ENCODE results near the gene BAIAP3. TPM values are rescaled to one million over a fixed set of nuclear protein-coding genes. Genes with fewer than 3 reads are reported as not detected.

Gene BAIAP3
- total and polyA plus RNA-seq, 2 of the 8 experiments (the other 6 are each of a cell fraction or from before 2014, with no cell fraction given): 2.9 to 6.8 TPM

DNA sequence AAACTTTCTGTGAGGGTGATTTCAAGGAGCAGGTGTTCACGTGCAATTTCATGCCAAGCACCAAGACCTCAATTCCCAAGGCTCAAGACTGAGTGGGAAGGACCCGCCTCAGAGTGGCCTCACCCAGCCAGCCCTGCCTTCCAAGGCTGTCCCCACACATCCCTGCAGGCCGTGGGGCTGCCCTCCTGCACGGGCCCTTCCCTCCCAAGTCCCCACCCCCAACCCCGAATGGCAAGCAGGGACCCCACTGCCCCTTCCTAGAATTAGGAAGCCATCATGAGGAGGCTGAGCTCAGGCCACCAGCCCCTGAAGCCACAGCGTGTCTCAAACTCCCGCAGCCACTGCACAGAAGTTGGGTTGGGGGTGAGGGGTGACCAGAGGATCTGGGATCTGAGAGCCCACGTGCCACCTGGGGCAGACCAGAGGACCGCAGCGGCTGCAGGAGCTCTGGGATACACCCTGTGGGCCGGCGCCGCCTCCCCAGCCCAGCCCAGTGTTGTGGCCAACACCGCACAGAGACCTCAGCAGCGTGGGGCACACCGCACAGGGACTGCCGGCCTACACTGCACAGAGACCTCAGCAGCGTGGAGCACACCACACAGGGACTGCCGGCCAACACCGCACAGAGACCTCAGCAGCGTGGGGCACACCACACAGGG lies 39.0 kb downstream of the BAIAP3 start:
- no peak overlapping the region for H4K8ac ChIP-seq (ENCODE audit: extremely low read depth, insufficient read depth, low read length)
- no peak overlapping the region for H2BK5ac ChIP-seq (ENCODE audit: low read depth, low read length)
- H2BK120ac ChIP-seq (replicated peaks; ENCODE audit: low read depth, low read length): no peak overlapping the region
- H3K4me2 ChIP-seq (ENCODE audit: insufficient read depth in 1 of 2, low read depth in 2 of 2, low read length in 2 of 2): no peak overlapping the region
- H2BK12ac ChIP-seq (ENCODE audit: low read depth, low read length): no peak overlapping the region
- H3K9me3 ChIP-seq (ENCODE audit: insufficient read depth in 2 of 2, low read depth in 1 of 2, low read length in 1 of 2): no peaks in the 10 kb centered on the region
- H3K4me3 ChIP-seq (ENCODE audit: extremely low read depth in 1 of 4, insufficient read depth in 2 of 4, low read depth in 3 of 4, low read length in 4 of 4): no peak overlapping the region
- FAIRE-seq (no peak), DNase-seq (ENCODE audit: low read depth in 1 of 2, low spot score in 2 of 2) (no peak)
- H3K9ac ChIP-seq (replicated peaks in 1 of 4; ENCODE audit: extremely low read depth in 1 of 4, low read depth in 3 of 4, low read length in 3 of 4): no peak overlapping the region
- H4K5ac ChIP-seq (ENCODE audit: insufficient read length, low read depth, low read length): no peak overlapping the region
- no peak for TF ChIP-seq EZH2 (IDR thresholded peaks at IDR 0.05; ENCODE audit: low read depth, low read length, severe bottlenecking)
- TF ChIP-seq, protein P1, sequence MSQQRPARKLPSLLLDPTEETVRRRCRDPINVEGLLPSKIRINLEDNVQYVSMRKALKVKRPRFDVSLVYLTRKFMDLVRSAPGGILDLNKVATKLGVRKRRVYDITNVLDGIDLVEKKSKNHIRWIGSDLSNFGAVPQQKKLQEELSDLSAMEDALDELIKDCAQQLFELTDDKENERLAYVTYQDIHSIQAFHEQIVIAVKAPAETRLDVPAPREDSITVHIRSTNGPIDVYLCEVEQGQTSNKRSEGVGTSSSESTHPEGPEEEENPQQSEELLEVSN (IDR thresholded peaks at IDR 0.05): no peak
- no peak for TF ChIP-seq SUZ12 (IDR thresholded peaks at IDR 0.05; ENCODE audit: low read length)
- TF ChIP-seq NANOG (IDR thresholded peaks at IDR 0.05; ENCODE audit: insufficient read depth, low read depth, low read length, poor library complexity, severe bottlenecking): no peak
- no peak for TF ChIP-seq SIN3A (conservative IDR thresholded peaks at IDR 0.05 in 1 of 2, IDR thresholded peaks at IDR 0.05 in 1 of 2; ENCODE audit: low read depth in 1 of 2, low read length in 2 of 2)
- H4K20me1 ChIP-seq (replicated peaks in 1 of 2; ENCODE audit: control insufficient read depth in 1 of 2, insufficient read depth in 2 of 2, low read length in 2 of 2): peaks cover 3 to 13% of the 10 kb centered on the region in 2 experiments
- H3K4ac ChIP-seq (replicated peaks; ENCODE audit: insufficient read length, low read depth, low read length): no peak overlapping the region
- H3K79me1 ChIP-seq (ENCODE audit: low read depth, low read length): peaks cover 9% of the 10 kb centered on the region
- H3K14ac ChIP-seq (ENCODE audit: insufficient read length): no peak overlapping the region
- H2AK5ac ChIP-seq (ENCODE audit: low read depth, low read length): no peak overlapping the region
- no peak overlapping the region for H2AFZ ChIP-seq (ENCODE audit: low read length)
- H3K27ac ChIP-seq (ENCODE audit: low read depth, low read length): no peak overlapping the region
- H3K18ac ChIP-seq (ENCODE audit: extremely low read depth, low read length): no peak overlapping the region
- CTCF ChIA-PET (ENCODE audit: partially characterized antibody): interaction anchor here (0.6 to 2.3 kb wide), 7 partner anchors 10 to 178 kb away, joined by 3 to 10 read pairs (median 4); no protein-coding TSS in a partner anchor
- H2BK20ac ChIP-seq (ENCODE audit: low read length): no peak overlapping the region
- 97% methylated on average over 11 of the region's 21 CpGs; no CpG with 5 or more reads in 1 of the 2 experiments for WGBS, 2 experiments (ENCODE audit: extremely low coverage in 1 of 2, insufficient coverage in 1 of 2, insufficient read length in 1 of 2, insufficient replicate concordance in 2 of 2, low coverage in 1 of 2, low lambda C conversion rate in 2 of 2, missing lambda C conversion rate in 1 of 2)
- H4K91ac ChIP-seq (replicated peaks; ENCODE audit: insufficient read length, low read length): no peak overlapping the region
- H3K4me1 ChIP-seq (replicated peaks in 1 of 4; ENCODE audit: control insufficient read depth in 3 of 4, insufficient read depth in 4 of 4, low read length in 3 of 4): no peaks in the 10 kb centered on the region
- H3K79me2 ChIP-seq (ENCODE audit: control insufficient read depth in 1 of 2, insufficient read depth in 2 of 2, low read length in 2 of 2): peaks cover 0 to 3% of the 10 kb centered on the region in 2 experiments; a peak in 1 of 4 replicates
- POLR2A ChIA-PET (ENCODE audit: partially characterized antibody): interaction anchor here (1.1 kb wide), 1 partner anchor 10 kb away, joined by 3 read pairs; no protein-coding TSS in a partner anchor
- H3K27me3 ChIP-seq (replicated peaks in 1 of 4; ENCODE audit: control insufficient read depth in 3 of 4, extremely low read depth in 1 of 4, insufficient read depth in 3 of 4, low read length in 3 of 4): no peaks in the 10 kb centered on the region
- peaks cover 0 to 20% (median 0%) of the 10 kb centered on the region in 4 experiments; a peak in 2 of 8 replicates for H3K36me3 ChIP-seq (ENCODE audit: control insufficient read depth in 2 of 4, insufficient read depth in 4 of 4, low read length in 3 of 4)
- no peak overlapping the region for H3K23ac ChIP-seq (ENCODE audit: insufficient read length)
- H3K56ac ChIP-seq (replicated peaks; ENCODE audit: insufficient read length, low read depth, low read length): no peak overlapping the region
- H3K23me2 ChIP-seq (ENCODE audit: low read depth, low read length): no peaks in the 10 kb centered on the region
- H2BK15ac ChIP-seq (ENCODE audit: low read length): no peak overlapping the region
